AG04450 (cell line): Measurements from ENCODE around the gene LTBR. TPM values are rescaled to one million over a fixed set of nuclear protein-coding genes. Genes with fewer than 3 reads are reported as not detected.

ENCODE experiments used
- CTCF ChIA-PET: fragments of 300-600, 350-600 bp; formaldehyde crosslinking; extraction: SDS; loops from one replicate; lab custom pipeline; 2022; ENCODE audit warnings: antibody characterized with exemption, inconsistent platforms; lab: Charles Lee
- POLR2A ChIA-PET: fragments of 350-600 bp; formaldehyde crosslinking; extraction: SDS; loops from one replicate; lab custom pipeline; 2021; ENCODE audit warnings: antibody characterized with exemption, inconsistent platforms; lab: Yijun Ruan, JAX
- DNase-seq: peaks from one replicate; pipeline ENCODE4 v3.0.0-alpha.2; 2011; ENCODE audit warnings: low read depth, low spot score
- H3K27ac ChIP-seq: one replicate; pipeline ENCODE4 v1.5.1; 2012; ENCODE audit warnings: low read depth, low read length, control low read depth
- H3K27me3 ChIP-seq: one replicate; pipeline ENCODE4 v1.6.0; 2012; ENCODE audit warnings: low read length; ENCODE audit not compliant: control insufficient read depth, insufficient read depth
- H3K4me3 ChIP-seq: 2 replicates; pipeline ENCODE4 v1.5.1; 2011; ENCODE audit warnings: mild to moderate bottlenecking, low read depth, low read length, control low read depth
- H3K9me3 ChIP-seq: 2 replicates; pipeline ENCODE4 v1.5.1; 2012; ENCODE audit warnings: low read length; ENCODE audit not compliant: control insufficient read depth, insufficient read depth
- CTCF ChIP-seq: IDR thresholded peaks from 2 replicates; pipeline ENCODE4 v1.5.1; 2011; ENCODE audit warnings: low read depth, low read length, control low read depth, inconsistent platforms
- polyA plus RNA-seq: library from polyadenylated mRNA; depleted of rRNA; stranded (reverse); fragments of >200 nt; gene quantifications from 2 replicates; pipeline ENCODE4 v1.2.3, GENCODE V29; 2011

LTBR gene
- polyA plus RNA-seq, 1 experiment, result 32.1 TPM

- TF ChIP-seq CTCF, result no peak
- POLR2A ChIA-PET, result no interaction called here
- Histone ChIP-seq H3K27ac (no peak overlapping the region), H3K4me3 (no peak overlapping the region), H3K27me3 (no peaks in the 10 kb centered on the region), H3K9me3 (no peaks in the 10 kb centered on the region)
- CTCF ChIA-PET, result interaction anchor here (1.0 to 1.1 kb wide), 2 partner anchors 32 to 87 kb away, joined by 3 to 4 read pairs; no protein-coding TSS in a partner anchor
- DNase-seq, result no peak
These were observed 6.3 kb upstream of the LTBR start for GRCh38 chr12:6377667-6377994.

GRCh38 chr12:6378709-6379472 lies 5.1 kb upstream of the LTBR start:
- DNase-seq, result no peak
- no peak overlapping the region for H3K4me3 ChIP-seq
- ChIA-PET POLR2A (interaction anchor here (0.7 kb wide), 1 partner anchor 168 kb away, joined by 3 read pairs; no protein-coding TSS in a partner anchor), CTCF (no interaction called here)
- H3K27me3 ChIP-seq, result no peaks in the 10 kb centered on the region
- no peak for TF ChIP-seq CTCF
- H3K9me3 ChIP-seq, result no peaks in the 10 kb centered on the region; the same call in 1 of the 2 replicates
- no peak overlapping the region for H3K27ac ChIP-seq

- no peak for DNase-seq
- ChIA-PET POLR2A (no interaction called here), CTCF (interaction anchor here (0.7 kb wide), 1 partner anchor 316 kb away, joined by 3 read pairs; no protein-coding TSS in a partner anchor)
- H3K27me3 ChIP-seq, result no peaks in the 10 kb centered on the region
- H3K9me3 ChIP-seq, result no peaks in the 10 kb centered on the region; the same call in 1 of the 2 replicates
- no peak overlapping the region for H3K4me3 ChIP-seq
- H3K27ac ChIP-seq, result no peak overlapping the region
- TF ChIP-seq CTCF, result no peak
These were observed 3.5 kb upstream of the LTBR start for GRCh38 chr12:6380141-6381121.

GRCh38 chr12:6382371-6382770 lies 1.6 kb upstream of the LTBR start:
- no peak for TF ChIP-seq CTCF
- no peak overlapping the region for H3K27ac ChIP-seq
- POLR2A ChIA-PET, result interaction anchor here (4.4 kb wide), 1 partner anchor 48 kb away, joined by 50 read pairs; no protein-coding TSS in a partner anchor
- no peaks in the 10 kb centered on the region for H3K27me3 ChIP-seq
- CTCF ChIA-PET, result interaction anchor here (1.5 kb wide), 1 partner anchor 83 kb away, joined by 5 read pairs; no protein-coding TSS in a partner anchor
- H3K4me3 ChIP-seq, result no peak overlapping the region
- DNase-seq, result no peak
- no peaks in the 10 kb centered on the region; the same call in 1 of the 2 replicates for H3K9me3 ChIP-seq
